GM23338 (cell line): ENCODE results near the gene SLC8A3.

Experiments
- CTCF ChIP-seq, 2 experiments: fragments of 200-600 bp in 1 of 2; sonication (generic) in 1 of 2; conservative IDR thresholded peaks; 2 replicates each; pipeline versions ENCODE4 v1.5.1 to v1.6.1; 2016 to 2017; ENCODE audit warnings: antibody characterized with exemption in 2 of 2, low read depth in 2 of 2, mild to moderate bottlenecking in 2 of 2, moderate library complexity in 1 of 2
- EZH2 ChIP-seq: fragments of 200-600 bp; sonication (generic); IDR thresholded peaks from one replicate; pipeline ENCODE4 v1.8.0; 2017; ENCODE audit warnings: antibody characterized with exemption, mild to moderate bottlenecking, low read depth; ENCODE audit not compliant: unreplicated experiment
- JUNB ChIP-seq: IDR thresholded peaks from one replicate; pipeline ENCODE4 v1.6.1; 2016; ENCODE audit warnings: antibody characterized with exemption; ENCODE audit not compliant: unreplicated experiment
- POLR2AphosphoS5 ChIP-seq: IDR thresholded peaks from 2 replicates; pipeline ENCODE4 v1.6.1; 2016; ENCODE audit warnings: antibody characterized with exemption, low read depth

- TF ChIP-seq CTCF (conservative IDR thresholded peaks at IDR 0.05; ENCODE audit: low read depth in 2 of 2): no peak
- no peak for TF ChIP-seq POLR2AphosphoS5
- no peak for TF ChIP-seq EZH2
- no peak for TF ChIP-seq JUNB
Measured at GRCh38 chr14:70133461-70133860, 55.3 kb downstream of the SLC8A3 start.
